Activated CD8-positive, alpha-beta T cell treated with anti-CD3 and anti-CD28 coated beads for 36 hours (primary cell): ENCODE data around the gene IL12RB1. TPM values are rescaled to one million over a fixed set of nuclear protein-coding genes. Genes with fewer than 3 reads are reported as not detected.

ENCODE experiments used
- ATAC-seq: fragments of 200-7000 bp; cut with Tn5 transposase; one replicate; pipeline ENCODE4 v1.10.0; 2021; ENCODE audit warnings: mild to moderate bottlenecking, moderate library complexity
- CTCF ChIA-PET: fragments of 350-600 bp; sonication (Branson Sonifier 250); formaldehyde crosslinking; loops from one replicate; lab custom pipeline; 2021; ENCODE audit warnings: antibody characterized with exemption; lab: Charles Lee
- POLR2A ChIA-PET: fragments of 350-600 bp; sonication (Branson Sonifier 250); formaldehyde crosslinking; loops from one replicate; lab custom pipeline; 2021; ENCODE audit warnings: antibody characterized with exemption; lab: Charles Lee
- DNase-seq: peaks from one replicate; pipeline ENCODE4 v3.0.0-alpha.2; 2020
- H3K27ac Mint-ChIP-seq: one replicate; pipeline ENCODE4 v1.8.0; 2021; ENCODE audit warnings: mild to moderate bottlenecking, mixed read lengths
- H3K27me3 Mint-ChIP-seq: one replicate; pipeline ENCODE4 v1.8.0; 2021; ENCODE audit warnings: mixed read lengths
- H3K36me3 Mint-ChIP-seq: one replicate; pipeline ENCODE4 v1.8.0; 2021; ENCODE audit warnings: low read depth, mixed read lengths
- H3K4me1 Mint-ChIP-seq: one replicate; pipeline ENCODE4 v1.8.0; 2021; ENCODE audit warnings: low read depth, mixed read lengths
- H3K4me3 Mint-ChIP-seq: one replicate; pipeline ENCODE4 v1.8.0; 2021; ENCODE audit warnings: mild to moderate bottlenecking, moderate library complexity, mixed read lengths
- H3K9me3 Mint-ChIP-seq: one replicate; pipeline ENCODE4 v1.8.0; 2021; ENCODE audit warnings: mixed read lengths
- CTCF ChIP-seq: fragments of 200-600 bp; IDR thresholded peaks from one replicate; pipeline ENCODE4 v1.8.0; 2022; ENCODE audit warnings: antibody characterized with exemption, mild to moderate bottlenecking
- intact Hi-C: fragments of 100-400 bp; cut with micrococcal nuclease; formaldehyde crosslinking; loops from one replicate; pipeline ENCODE4 v1.10.0; 2022
- total RNA-seq, 2 experiments: library from RNA; stranded (reverse); gene quantifications; one replicate each; pipeline ENCODE4 v1.2.3, GENCODE V29; 2021

IL12RB1 gene
- total RNA-seq, 2 experiments from 2014 or later: 25.6 to 27.2 TPM

- Mint-ChIP-seq H3K27ac (peak within 1 kb of the TSS; percentile 56), H3K4me1 (peaks cover 25% of the 10 kb centered on the region), H3K27me3 (no peaks in the 10 kb centered on the region), H3K9me3 (no peaks in the 10 kb centered on the region), H3K4me3 (peak within 1 kb of the TSS; percentile 86), H3K36me3 (peaks cover 3% of the 10 kb centered on the region)
- POLR2A ChIA-PET: interaction anchor here (0.7 to 2.3 kb wide), 6 partner anchors 8 to 54 kb away, joined by 3 to 14 read pairs (median 5); partner anchors contain the start of gene IL12RB1
- CTCF ChIA-PET: interaction anchor here (0.7 to 1.5 kb wide), 7 partner anchors 8 to 182 kb away, joined by 3 to 5 read pairs (median 4); partner anchors contain the start of gene CCDC124
- TF ChIP-seq CTCF: no peak
- DNase-seq (peak; percentile 94), ATAC-seq (peak; percentile 96)
- intact Hi-C loops: no loop called here
Measured at GRCh38 chr19:18097217-18097992, 10.7 kb upstream of the IL12RB1 start, which contains the start of gene MAST3. TSS of gene MAST3 (plus strand) at chr19:18097778. CDS start at chr19:18097793, 15 bp downstream.

DNA sequence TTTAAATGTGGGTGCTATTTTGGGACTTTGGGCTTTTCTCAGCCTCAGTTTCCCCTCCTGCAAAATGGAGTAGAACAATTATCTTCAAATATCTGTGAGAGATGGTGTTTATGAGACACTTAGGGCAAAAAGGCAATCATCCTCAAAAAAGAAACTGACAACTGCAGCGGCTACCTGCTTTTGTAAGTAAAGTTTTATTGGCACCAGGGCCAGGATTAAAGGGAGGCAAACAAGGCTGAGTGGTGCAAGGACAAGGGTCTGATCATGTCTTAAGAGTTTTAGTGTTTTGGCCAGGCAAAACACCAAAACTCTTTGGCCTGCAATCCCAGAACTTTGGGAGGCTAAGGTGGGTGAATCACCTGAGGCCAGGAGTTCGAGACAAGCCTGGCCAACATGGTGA lies 9.5 kb upstream of the IL12RB1 start:
- ATAC-seq (no peak), DNase-seq (no peak)
- peaks cover 3% of the 10 kb centered on the region for H3K36me3 Mint-ChIP-seq
- H3K27ac Mint-ChIP-seq: no peak overlapping the region
- ChIA-PET POLR2A (no interaction called here), CTCF (no interaction called here)
- no peak overlapping the region for H3K4me3 Mint-ChIP-seq
- TF ChIP-seq CTCF: no peak
- H3K9me3 Mint-ChIP-seq: no peaks in the 10 kb centered on the region
- H3K27me3 Mint-ChIP-seq: no peaks in the 10 kb centered on the region
- peaks cover 31% of the 10 kb centered on the region for H3K4me1 Mint-ChIP-seq
- intact Hi-C loops: no loop called here

- ChIA-PET CTCF (interaction anchor here (1.1 to 1.6 kb wide), 2 partner anchors 18 to 155 kb away, joined by 3 to 7 read pairs; no protein-coding TSS in a partner anchor), POLR2A (interaction anchor here (1.3 kb wide), 1 partner anchor 13 kb away, joined by 3 read pairs; no protein-coding TSS in a partner anchor)
- H3K4me3 Mint-ChIP-seq: no peak overlapping the region
- H3K36me3 Mint-ChIP-seq: no peaks in the 10 kb centered on the region
- DNase-seq: peak; percentile 24
- no peaks in the 10 kb centered on the region for H3K27me3 Mint-ChIP-seq
- no peak for TF ChIP-seq CTCF
- intact Hi-C loops: no loop called here
- no peaks in the 10 kb centered on the region for H3K9me3 Mint-ChIP-seq
- H3K4me1 Mint-ChIP-seq: peaks cover 42% of the 10 kb centered on the region
- no peak for ATAC-seq
- no peak overlapping the region for H3K27ac Mint-ChIP-seq
Measured at GRCh38 chr19:18093439-18094161, 6.9 kb upstream of the IL12RB1 start.

DNA sequence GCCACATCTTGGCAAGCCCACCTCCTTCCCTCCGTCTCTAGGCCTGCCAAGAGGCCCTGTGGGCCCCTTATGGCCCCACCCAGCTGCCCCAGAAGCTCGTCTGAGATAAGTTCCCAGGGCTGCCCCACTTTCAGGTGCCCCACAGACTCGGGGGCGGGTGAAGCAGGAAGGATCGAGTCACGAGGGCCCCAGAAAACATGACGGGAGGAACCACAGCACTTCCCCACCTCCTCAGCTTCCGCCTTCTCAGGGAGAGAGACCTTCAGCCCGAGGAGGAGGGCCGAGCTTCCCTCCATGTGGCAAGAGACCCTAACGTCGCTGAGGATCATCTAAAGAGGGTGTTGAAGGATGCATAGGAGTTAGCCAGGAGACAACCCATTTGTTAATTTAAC lies 4.5 kb upstream of the IL12RB1 start:
- no peaks in the 10 kb centered on the region for H3K9me3 Mint-ChIP-seq
- POLR2A ChIA-PET: interaction anchor here (0.8 to 2.3 kb wide), 5 partner anchors 18 to 189 kb away, joined by 3 to 11 read pairs (median 4); partner anchors contain the start of gene JUND

More for the DNA sequence above, 4.5 kb upstream of the IL12RB1 start:
- H3K27ac Mint-ChIP-seq: peak overlapping the region; percentile 94
- intact Hi-C loops: no loop called here
- DNase-seq: peak; percentile 96
- ATAC-seq: peak; percentile 67
- H3K36me3 Mint-ChIP-seq: no peaks in the 10 kb centered on the region
- TF ChIP-seq CTCF: no peak
- no peaks in the 10 kb centered on the region for H3K27me3 Mint-ChIP-seq
- CTCF ChIA-PET: interaction anchor here (1.0 to 2.4 kb wide), 6 partner anchors 9 to 297 kb away, joined by 3 to 10 read pairs (median 3); partner anchors contain the start of gene ARRDC2
- peak overlapping the region; percentile 46 for H3K4me3 Mint-ChIP-seq
- peaks cover 58% of the 10 kb centered on the region for H3K4me1 Mint-ChIP-seq
